ENCODE data around the gene UGT1A7. TPM values are rescaled to one million over a fixed set of nuclear protein-coding genes. Genes with fewer than 3 reads are reported as not detected.

Gene UGT1A7
- total and polyA plus RNA-seq, 7 experiments from 2014 or later = not detected

GRCh38 chr2:233817995-233818638 lies 136.4 kb downstream of the UGT1A7 start:
- peaks cover 0 to 20% (median 5%) of the 10 kb centered on the region in 5 donors for H3K27me3 Mint-ChIP-seq
- no peak for DNase-seq
- ChIA-PET POLR2A (no interaction called here), CTCF (no interaction called here)
- no peak overlapping the region for H3K4me3 ChIP-seq (ENCODE audit: low read length)
- no peaks in the 10 kb centered on the region for H3K36me3 ChIP-seq (ENCODE audit: control insufficient read depth in 2 of 3, insufficient read depth in 3 of 3, low read length in 3 of 3)
- H3K27me3 ChIP-seq (ENCODE audit: control insufficient read depth in 2 of 2, insufficient read depth in 2 of 2, low read length in 2 of 2) = no peaks in the 10 kb centered on the region
- H3K36me3 Mint-ChIP-seq = no peaks in the 10 kb centered on the region
- intact Hi-C loops (cut with micrococcal nuclease) = no loop called here
- H3K27ac ChIP-seq (ENCODE audit: low read depth, low read length) = no peak overlapping the region
- H3K4me1 ChIP-seq (ENCODE audit: control insufficient read depth in 2 of 2, insufficient read depth in 2 of 2, low read length in 2 of 2) = no peaks in the 10 kb centered on the region
- ATAC-seq = no peak
- no peaks in the 10 kb centered on the region for H3K9me3 ChIP-seq (ENCODE audit: control insufficient read depth in 2 of 3, low read length in 3 of 3)
- H3K9me3 Mint-ChIP-seq = peaks cover 0 to 1% (median 0%) of the 10 kb centered on the region in 11 donors
- no peak overlapping the region for H3K4me3 Mint-ChIP-seq
- no peak overlapping the region for H3K27ac Mint-ChIP-seq
- H3K4me1 Mint-ChIP-seq = no peaks in the 10 kb centered on the region

GRCh38 chr2:233818639-233819621 lies 137.2 kb downstream of the UGT1A7 start:
- intact Hi-C loops (cut with micrococcal nuclease) = no loop called here
- Mint-ChIP-seq H3K4me1 (no peaks in the 10 kb centered on the region), H3K36me3 (no peaks in the 10 kb centered on the region), H3K27ac (no peak overlapping the region), H3K9me3 (peaks cover 0 to 1% (median 0%) of the 10 kb centered on the region in 11 donors), H3K27me3 (peaks cover 0 to 20% (median 5%) of the 10 kb centered on the region in 5 donors), H3K4me3 (no peak overlapping the region)
- ATAC-seq (no peak), DNase-seq (peak in 1 of 9 donors; percentile 2)
- H3K4me3 ChIP-seq (ENCODE audit: low read length) = no peak overlapping the region
- H3K9me3 ChIP-seq (ENCODE audit: control insufficient read depth in 2 of 3, low read length in 3 of 3) = no peaks in the 10 kb centered on the region
- H3K27me3 ChIP-seq (ENCODE audit: control insufficient read depth in 2 of 2, insufficient read depth in 2 of 2, low read length in 2 of 2) = no peaks in the 10 kb centered on the region
- ChIA-PET POLR2A (no interaction called here), CTCF (no interaction called here)
- H3K36me3 ChIP-seq (ENCODE audit: control insufficient read depth in 2 of 3, insufficient read depth in 3 of 3, low read length in 3 of 3) = no peaks in the 10 kb centered on the region
- no peak overlapping the region for H3K27ac ChIP-seq (ENCODE audit: low read depth, low read length)
- no peaks in the 10 kb centered on the region for H3K4me1 ChIP-seq (ENCODE audit: control insufficient read depth in 2 of 2, insufficient read depth in 2 of 2, low read length in 2 of 2)

GRCh38 chr2:233819884-233820773 lies 138.4 kb downstream of the UGT1A7 start:
- H3K4me1 Mint-ChIP-seq = no peaks in the 10 kb centered on the region
- H3K9me3 ChIP-seq (ENCODE audit: control insufficient read depth in 2 of 3, low read length in 3 of 3) = no peaks in the 10 kb centered on the region
- ATAC-seq (no peak), DNase-seq (no peak)
- ChIA-PET POLR2A (no interaction called here), CTCF (no interaction called here)
- intact Hi-C loops (cut with micrococcal nuclease) = no loop called here
- no peak overlapping the region for H3K4me3 Mint-ChIP-seq
- H3K27me3 Mint-ChIP-seq = peaks cover 0 to 16% (median 5%) of the 10 kb centered on the region in 5 donors
- H3K9me3 Mint-ChIP-seq = peaks cover 0 to 1% (median 0%) of the 10 kb centered on the region in 11 donors
- peak overlapping the region in 1 of 9 donors; percentile 72 for H3K27ac Mint-ChIP-seq
- H3K27ac ChIP-seq (ENCODE audit: low read depth, low read length) = no peak overlapping the region
- no peaks in the 10 kb centered on the region for H3K27me3 ChIP-seq (ENCODE audit: control insufficient read depth in 2 of 2, insufficient read depth in 2 of 2, low read length in 2 of 2)
- H3K36me3 ChIP-seq (ENCODE audit: control insufficient read depth in 2 of 3, insufficient read depth in 3 of 3, low read length in 3 of 3) = no peaks in the 10 kb centered on the region
- no peak overlapping the region for H3K4me3 ChIP-seq (ENCODE audit: low read length)
- no peaks in the 10 kb centered on the region for H3K36me3 Mint-ChIP-seq
- no peaks in the 10 kb centered on the region for H3K4me1 ChIP-seq (ENCODE audit: control insufficient read depth in 2 of 2, insufficient read depth in 2 of 2, low read length in 2 of 2)

DNA sequence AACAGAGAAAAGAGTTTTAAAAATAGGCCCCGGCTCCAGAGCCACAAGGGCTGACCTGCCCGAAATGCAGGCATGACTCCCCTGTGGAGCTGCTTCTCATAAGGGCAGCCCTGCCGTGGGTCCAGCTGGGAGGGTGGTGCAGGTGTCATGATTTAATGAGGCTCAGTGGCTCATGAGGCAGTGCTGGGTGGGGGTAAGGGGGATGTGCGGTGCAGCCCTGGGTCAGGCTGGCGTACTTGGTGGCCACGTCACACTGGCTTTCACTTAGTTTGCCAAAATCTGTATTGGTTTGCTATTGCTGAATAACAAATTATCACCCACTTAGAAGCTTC lies 139.0 kb downstream of the UGT1A7 start:
- ChIA-PET CTCF (no interaction called here), POLR2A (no interaction called here)
- Histone ChIP-seq H3K27ac (ENCODE audit: low read depth, low read length) (no peak overlapping the region), H3K36me3 (ENCODE audit: control insufficient read depth in 2 of 3, insufficient read depth in 3 of 3, low read length in 3 of 3) (no peaks in the 10 kb centered on the region), H3K4me1 (ENCODE audit: control insufficient read depth in 2 of 2, insufficient read depth in 2 of 2, low read length in 2 of 2) (no peaks in the 10 kb centered on the region), H3K4me3 (ENCODE audit: low read length) (no peak overlapping the region), H3K9me3 (ENCODE audit: control insufficient read depth in 2 of 3, low read length in 3 of 3) (no peaks in the 10 kb centered on the region), H3K27me3 (ENCODE audit: control insufficient read depth in 2 of 2, insufficient read depth in 2 of 2, low read length in 2 of 2) (no peaks in the 10 kb centered on the region)
- H3K27ac Mint-ChIP-seq = peak overlapping the region in 1 of 9 donors; percentile 72
- H3K4me1 Mint-ChIP-seq = no peaks in the 10 kb centered on the region
- H3K9me3 Mint-ChIP-seq = peaks cover 0 to 4% (median 0%) of the 10 kb centered on the region in 11 donors
- ATAC-seq = no peak
- DNase-seq = no peak
- intact Hi-C loops (cut with micrococcal nuclease) = no loop called here
- H3K4me3 Mint-ChIP-seq = no peak overlapping the region
- H3K36me3 Mint-ChIP-seq = no peaks in the 10 kb centered on the region
- peaks cover 0 to 16% (median 5%) of the 10 kb centered on the region in 5 donors for H3K27me3 Mint-ChIP-seq

- Mint-ChIP-seq H3K36me3 (no peaks in the 10 kb centered on the region), H3K27ac (no peak overlapping the region), H3K4me1 (no peaks in the 10 kb centered on the region), H3K4me3 (no peak overlapping the region), H3K27me3 (peaks cover 0 to 15% (median 5%) of the 10 kb centered on the region in 5 donors), H3K9me3 (peaks cover 0 to 4% (median 0%) of the 10 kb centered on the region in 11 donors)
- ChIA-PET POLR2A (no interaction called here), CTCF (no interaction called here)
- no peaks in the 10 kb centered on the region for H3K4me1 ChIP-seq (ENCODE audit: control insufficient read depth in 2 of 2, insufficient read depth in 2 of 2, low read length in 2 of 2)
- intact Hi-C loops (cut with micrococcal nuclease) = no loop called here
- no peaks in the 10 kb centered on the region for H3K27me3 ChIP-seq (ENCODE audit: control insufficient read depth in 2 of 2, insufficient read depth in 2 of 2, low read length in 2 of 2)
- H3K4me3 ChIP-seq (ENCODE audit: low read length) = no peak overlapping the region
- H3K9me3 ChIP-seq (ENCODE audit: control insufficient read depth in 2 of 3, low read length in 3 of 3) = no peaks in the 10 kb centered on the region
- no peak for ATAC-seq
- no peaks in the 10 kb centered on the region for H3K36me3 ChIP-seq (ENCODE audit: control insufficient read depth in 2 of 3, insufficient read depth in 3 of 3, low read length in 3 of 3)
- H3K27ac ChIP-seq (ENCODE audit: low read depth, low read length) = no peak overlapping the region
- no peak for DNase-seq
These were observed 139.5 kb downstream of the UGT1A7 start for GRCh38 chr2:233821196-233821595.

DNA sequence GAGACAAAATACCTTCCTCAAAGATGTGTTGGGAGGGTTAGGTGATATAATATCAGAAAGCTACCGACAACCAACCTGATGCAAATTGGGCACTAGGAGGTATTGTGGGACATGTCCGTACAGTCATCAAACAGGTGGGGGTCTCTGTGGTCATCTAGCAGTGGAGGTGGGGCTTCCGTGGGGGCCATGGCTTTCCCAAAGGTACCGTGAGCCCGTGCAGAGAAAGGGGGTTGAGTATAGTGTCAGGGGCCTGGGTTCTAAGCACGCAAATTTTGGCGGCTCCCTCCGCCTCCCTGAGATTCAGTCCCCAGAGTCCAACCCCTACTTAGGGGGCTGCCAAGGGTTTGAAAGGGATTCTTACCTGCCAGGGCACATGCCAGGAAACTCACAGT lies 140.0 kb downstream of the UGT1A7 start:
- intact Hi-C loops (cut with micrococcal nuclease) = no loop called here
- H3K9me3 ChIP-seq (ENCODE audit: control insufficient read depth in 2 of 3, low read length in 3 of 3) = no peaks in the 10 kb centered on the region
- H3K27ac ChIP-seq (ENCODE audit: low read depth, low read length) = no peak overlapping the region
- no peak for ATAC-seq
- no peaks in the 10 kb centered on the region for H3K4me1 ChIP-seq (ENCODE audit: control insufficient read depth in 2 of 2, insufficient read depth in 2 of 2, low read length in 2 of 2)
- no peaks in the 10 kb centered on the region for H3K36me3 ChIP-seq (ENCODE audit: control insufficient read depth in 2 of 3, insufficient read depth in 3 of 3, low read length in 3 of 3)
- no peaks in the 10 kb centered on the region for H3K36me3 Mint-ChIP-seq
- H3K9me3 Mint-ChIP-seq = peaks cover 0 to 4% (median 0%) of the 10 kb centered on the region in 11 donors
- H3K4me3 ChIP-seq (ENCODE audit: low read length) = no peak overlapping the region
- H3K27ac Mint-ChIP-seq = no peak overlapping the region
- H3K27me3 Mint-ChIP-seq = peaks cover 0 to 16% (median 5%) of the 10 kb centered on the region in 5 donors
- ChIA-PET POLR2A (no interaction called here), CTCF (no interaction called here)
- H3K4me3 Mint-ChIP-seq = no peak overlapping the region
- H3K4me1 Mint-ChIP-seq = no peaks in the 10 kb centered on the region
- DNase-seq = no peak
- H3K27me3 ChIP-seq (ENCODE audit: control insufficient read depth in 2 of 2, insufficient read depth in 2 of 2, low read length in 2 of 2) = no peaks in the 10 kb centered on the region
